ENCODE measurements around the gene HSPA6. TPM values are rescaled to one million over a fixed set of nuclear protein-coding genes. Genes with fewer than 3 reads are reported as not detected.

The HSPA6 gene
- total RNA-seq, 1 experiment from 2014 or later, result not detected

GRCh38 chr1:161501234-161501633 lies 23.1 kb upstream of the HSPA6 start (continued):
- no peak for TF ChIP-seq REST (IDR thresholded peaks at IDR 0.05; ENCODE audit: low read depth)
- no peak for TF ChIP-seq POLR2AphosphoS5 (IDR thresholded peaks at IDR 0.05; ENCODE audit: low read depth, low read length)

DNA sequence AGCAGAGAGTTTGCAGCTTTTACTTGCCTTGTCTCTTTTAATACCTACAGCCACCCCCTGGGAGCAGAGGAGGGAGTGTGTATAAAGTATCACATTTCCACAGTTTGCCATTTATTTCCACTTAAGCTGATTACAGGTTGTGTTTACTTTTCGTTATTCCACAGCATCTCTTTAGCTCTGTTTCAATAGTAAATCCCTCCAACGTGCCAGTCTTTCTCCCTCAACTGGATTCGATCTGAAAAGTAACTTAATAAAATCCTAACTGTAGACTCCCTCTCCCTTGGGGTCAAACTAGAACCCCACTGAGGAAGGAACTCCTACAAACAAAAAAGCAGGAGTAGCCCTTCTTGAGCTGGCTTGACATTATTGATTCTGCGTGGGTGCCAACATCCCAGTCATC lies 22.2 kb upstream of the HSPA6 start:
- POLR2A ChIA-PET, result no interaction called here
- no peaks in the 10 kb centered on the region for H4K20me1 ChIP-seq (ENCODE audit: insufficient read depth)
- H3K9me2 ChIP-seq (ENCODE audit: insufficient read depth), result no peaks in the 10 kb centered on the region; the same call in 1 of the 2 replicates
- H3K9me3 ChIP-seq (ENCODE audit: control insufficient read depth in 1 of 2, insufficient read depth in 1 of 2, low read depth in 1 of 2, low read length in 2 of 2), result no peaks in the 10 kb centered on the region
- CTCF ChIA-PET, result no interaction called here
- H3K79me2 ChIP-seq (ENCODE audit: insufficient read depth, low read length), result no peaks in the 10 kb centered on the region
- H3K36me3 ChIP-seq (ENCODE audit: control insufficient read depth in 1 of 2, insufficient read depth in 2 of 2, low read length in 2 of 2), result no peaks in the 10 kb centered on the region
- no peak overlapping the region for H2AFZ ChIP-seq (ENCODE audit: low read depth, low read length, poor library complexity, severe bottlenecking)
- H3K4me1 ChIP-seq (ENCODE audit: control insufficient read depth in 1 of 2, insufficient read depth in 2 of 2, low read length in 2 of 2), result no peaks in the 10 kb centered on the region
- ATAC-seq (no peak), DNase-seq (ENCODE audit: low read depth, low spot score) (no peak)
- H3K27me3 ChIP-seq (ENCODE audit: insufficient read depth, low read length), result no peaks in the 10 kb centered on the region
- H3K9ac ChIP-seq (ENCODE audit: low read length), result no peak overlapping the region
- TF ChIP-seq, protein P1, sequence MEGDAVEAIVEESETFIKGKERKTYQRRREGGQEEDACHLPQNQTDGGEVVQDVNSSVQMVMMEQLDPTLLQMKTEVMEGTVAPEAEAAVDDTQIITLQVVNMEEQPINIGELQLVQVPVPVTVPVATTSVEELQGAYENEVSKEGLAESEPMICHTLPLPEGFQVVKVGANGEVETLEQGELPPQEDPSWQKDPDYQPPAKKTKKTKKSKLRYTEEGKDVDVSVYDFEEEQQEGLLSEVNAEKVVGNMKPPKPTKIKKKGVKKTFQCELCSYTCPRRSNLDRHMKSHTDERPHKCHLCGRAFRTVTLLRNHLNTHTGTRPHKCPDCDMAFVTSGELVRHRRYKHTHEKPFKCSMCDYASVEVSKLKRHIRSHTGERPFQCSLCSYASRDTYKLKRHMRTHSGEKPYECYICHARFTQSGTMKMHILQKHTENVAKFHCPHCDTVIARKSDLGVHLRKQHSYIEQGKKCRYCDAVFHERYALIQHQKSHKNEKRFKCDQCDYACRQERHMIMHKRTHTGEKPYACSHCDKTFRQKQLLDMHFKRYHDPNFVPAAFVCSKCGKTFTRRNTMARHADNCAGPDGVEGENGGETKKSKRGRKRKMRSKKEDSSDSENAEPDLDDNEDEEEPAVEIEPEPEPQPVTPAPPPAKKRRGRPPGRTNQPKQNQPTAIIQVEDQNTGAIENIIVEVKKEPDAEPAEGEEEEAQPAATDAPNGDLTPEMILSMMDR (IDR thresholded peaks at IDR 0.05 in 2 of 3, conservative IDR thresholded peaks at IDR 0.05 in 1 of 3; ENCODE audit: borderline replicate concordance in 1 of 3, insufficient read depth in 1 of 3, low read depth in 2 of 3, low read length in 2 of 3), result no peak
- TF ChIP-seq TCF7L2 (IDR thresholded peaks at IDR 0.05; ENCODE audit: borderline replicate concordance, extremely low read depth, insufficient read depth, insufficient read length), result no peak
- no peak for TF ChIP-seq ZNF274 (IDR thresholded peaks at IDR 0.05; ENCODE audit: low read depth, low read length)
- TF ChIP-seq REST (IDR thresholded peaks at IDR 0.05; ENCODE audit: low read depth), result no peak
- no peak for TF ChIP-seq YY1 (IDR thresholded peaks at IDR 0.05; ENCODE audit: extremely low read depth, insufficient replicate concordance, low read depth, low read length)
- no peak for TF ChIP-seq FOSL1 (IDR thresholded peaks at IDR 0.05; ENCODE audit: low read depth)
- intact Hi-C loops (cut with micrococcal nuclease), result no loop called here
- H3K27ac ChIP-seq (ENCODE audit: low read depth, low read length), result no peak overlapping the region
- RAD21 ChIA-PET (ENCODE audit: low non-redundant PET in 1 of 2, low total read pairs in 2 of 2, uncharacterized antibody in 2 of 2, unreplicated experiment in 2 of 2), result no interaction called here
- no TSS peak for BruUV-seq (replicated peaks)
- H3K4me3 ChIP-seq (replicated peaks in 1 of 2; ENCODE audit: low read depth in 1 of 2, low read length in 2 of 2), result no peak overlapping the region
- no peak overlapping the region for H3K4me2 ChIP-seq (ENCODE audit: low read length)

All from HCT116 (cell line).